HL-60 (cell line): ENCODE measurements around the gene ENG.

Experiments used
- DNase-seq, 2 experiments: peaks; one replicate each; pipeline ENCODE4 v3.0.0-alpha.2; 2010 to 2020; ENCODE audit warnings: low read depth in 1 of 2, low spot score in 1 of 2
- H3K27ac ChIP-seq: fragments of 250-450 bp; sonication (Bioruptor Pico); replicated peaks from 2 replicates; pipeline ENCODE4 v1.5.1; 2020; ENCODE audit warnings: mild to moderate bottlenecking, moderate library complexity
- H3K27me3 ChIP-seq: fragments of 250-450 bp; sonication (Bioruptor Pico); 2 replicates; pipeline ENCODE4 v1.5.1; 2021; ENCODE audit warnings: mild to moderate bottlenecking, moderate library complexity; ENCODE audit not compliant: insufficient read depth, poor library complexity, severe bottlenecking
- H3K4me3 ChIP-seq: replicated peaks from 2 replicates; pipeline ENCODE4 v1.5.1; 2011; ENCODE audit warnings: mild to moderate bottlenecking, control low read depth, low read length; ENCODE audit not compliant: insufficient read depth
- GABPA ChIP-seq: IDR thresholded peaks from 2 replicates; pipeline ENCODE4 v1.6.1; 2012; ENCODE audit warnings: low read depth
- POLR2AphosphoS5 ChIP-seq: IDR thresholded peaks from 2 replicates; pipeline ENCODE4 v1.6.1; 2012; ENCODE audit warnings: low read depth
- SPI1 ChIP-seq: IDR thresholded peaks from 2 replicates; pipeline ENCODE4 v1.6.1; 2012; ENCODE audit warnings: low read depth, mild to moderate bottlenecking, borderline replicate concordance
- TF ChIP-seq, protein P1 (sequence below): IDR thresholded peaks from one replicate; pipeline ENCODE4 v1.5.1; 2011; ENCODE audit warnings: low read length, control low read depth, inconsistent platforms; ENCODE audit not compliant: insufficient read depth
- TF ChIP-seq, protein P2 (sequence below): IDR thresholded peaks from 2 replicates; pipeline ENCODE4 v1.6.1; 2012; ENCODE audit warnings: low read depth; ENCODE audit not compliant: insufficient replicate concordance

Gene ENG

DNA sequence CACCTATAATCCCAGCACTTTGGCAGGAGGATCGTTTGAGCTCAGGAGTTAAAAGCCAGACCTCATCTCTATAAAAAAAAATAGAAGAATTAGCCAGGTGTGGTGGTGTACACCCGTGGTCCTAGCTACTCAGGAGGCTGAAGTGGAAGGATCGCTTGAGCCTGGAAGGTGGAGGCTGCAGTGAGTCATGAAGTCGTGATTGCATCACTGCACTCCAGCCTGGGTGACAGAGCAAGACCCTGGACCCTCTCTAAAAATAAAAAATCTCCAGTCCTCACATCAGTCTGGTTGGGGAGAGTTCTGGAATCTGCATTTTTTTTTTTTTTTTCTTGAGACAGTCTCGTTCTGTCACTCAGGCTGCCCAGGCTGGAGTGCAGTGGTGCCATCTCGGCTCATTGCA, 42.4 kb downstream of the ENG start:
- DNase-seq: no peak
- TF ChIP-seq SPI1 (no peak), POLR2AphosphoS5 (no peak), GABPA (no peak)
- TF ChIP-seq, protein P1, sequence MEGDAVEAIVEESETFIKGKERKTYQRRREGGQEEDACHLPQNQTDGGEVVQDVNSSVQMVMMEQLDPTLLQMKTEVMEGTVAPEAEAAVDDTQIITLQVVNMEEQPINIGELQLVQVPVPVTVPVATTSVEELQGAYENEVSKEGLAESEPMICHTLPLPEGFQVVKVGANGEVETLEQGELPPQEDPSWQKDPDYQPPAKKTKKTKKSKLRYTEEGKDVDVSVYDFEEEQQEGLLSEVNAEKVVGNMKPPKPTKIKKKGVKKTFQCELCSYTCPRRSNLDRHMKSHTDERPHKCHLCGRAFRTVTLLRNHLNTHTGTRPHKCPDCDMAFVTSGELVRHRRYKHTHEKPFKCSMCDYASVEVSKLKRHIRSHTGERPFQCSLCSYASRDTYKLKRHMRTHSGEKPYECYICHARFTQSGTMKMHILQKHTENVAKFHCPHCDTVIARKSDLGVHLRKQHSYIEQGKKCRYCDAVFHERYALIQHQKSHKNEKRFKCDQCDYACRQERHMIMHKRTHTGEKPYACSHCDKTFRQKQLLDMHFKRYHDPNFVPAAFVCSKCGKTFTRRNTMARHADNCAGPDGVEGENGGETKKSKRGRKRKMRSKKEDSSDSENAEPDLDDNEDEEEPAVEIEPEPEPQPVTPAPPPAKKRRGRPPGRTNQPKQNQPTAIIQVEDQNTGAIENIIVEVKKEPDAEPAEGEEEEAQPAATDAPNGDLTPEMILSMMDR: no peak
- TF ChIP-seq, protein P2, sequence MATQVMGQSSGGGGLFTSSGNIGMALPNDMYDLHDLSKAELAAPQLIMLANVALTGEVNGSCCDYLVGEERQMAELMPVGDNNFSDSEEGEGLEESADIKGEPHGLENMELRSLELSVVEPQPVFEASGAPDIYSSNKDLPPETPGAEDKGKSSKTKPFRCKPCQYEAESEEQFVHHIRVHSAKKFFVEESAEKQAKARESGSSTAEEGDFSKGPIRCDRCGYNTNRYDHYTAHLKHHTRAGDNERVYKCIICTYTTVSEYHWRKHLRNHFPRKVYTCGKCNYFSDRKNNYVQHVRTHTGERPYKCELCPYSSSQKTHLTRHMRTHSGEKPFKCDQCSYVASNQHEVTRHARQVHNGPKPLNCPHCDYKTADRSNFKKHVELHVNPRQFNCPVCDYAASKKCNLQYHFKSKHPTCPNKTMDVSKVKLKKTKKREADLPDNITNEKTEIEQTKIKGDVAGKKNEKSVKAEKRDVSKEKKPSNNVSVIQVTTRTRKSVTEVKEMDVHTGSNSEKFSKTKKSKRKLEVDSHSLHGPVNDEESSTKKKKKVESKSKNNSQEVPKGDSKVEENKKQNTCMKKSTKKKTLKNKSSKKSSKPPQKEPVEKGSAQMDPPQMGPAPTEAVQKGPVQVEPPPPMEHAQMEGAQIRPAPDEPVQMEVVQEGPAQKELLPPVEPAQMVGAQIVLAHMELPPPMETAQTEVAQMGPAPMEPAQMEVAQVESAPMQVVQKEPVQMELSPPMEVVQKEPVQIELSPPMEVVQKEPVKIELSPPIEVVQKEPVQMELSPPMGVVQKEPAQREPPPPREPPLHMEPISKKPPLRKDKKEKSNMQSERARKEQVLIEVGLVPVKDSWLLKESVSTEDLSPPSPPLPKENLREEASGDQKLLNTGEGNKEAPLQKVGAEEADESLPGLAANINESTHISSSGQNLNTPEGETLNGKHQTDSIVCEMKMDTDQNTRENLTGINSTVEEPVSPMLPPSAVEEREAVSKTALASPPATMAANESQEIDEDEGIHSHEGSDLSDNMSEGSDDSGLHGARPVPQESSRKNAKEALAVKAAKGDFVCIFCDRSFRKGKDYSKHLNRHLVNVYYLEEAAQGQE: no peak
- Histone ChIP-seq H3K27me3 (no peaks in the 10 kb centered on the region), H3K27ac (no peak overlapping the region), H3K4me3 (no peak overlapping the region)

DNA sequence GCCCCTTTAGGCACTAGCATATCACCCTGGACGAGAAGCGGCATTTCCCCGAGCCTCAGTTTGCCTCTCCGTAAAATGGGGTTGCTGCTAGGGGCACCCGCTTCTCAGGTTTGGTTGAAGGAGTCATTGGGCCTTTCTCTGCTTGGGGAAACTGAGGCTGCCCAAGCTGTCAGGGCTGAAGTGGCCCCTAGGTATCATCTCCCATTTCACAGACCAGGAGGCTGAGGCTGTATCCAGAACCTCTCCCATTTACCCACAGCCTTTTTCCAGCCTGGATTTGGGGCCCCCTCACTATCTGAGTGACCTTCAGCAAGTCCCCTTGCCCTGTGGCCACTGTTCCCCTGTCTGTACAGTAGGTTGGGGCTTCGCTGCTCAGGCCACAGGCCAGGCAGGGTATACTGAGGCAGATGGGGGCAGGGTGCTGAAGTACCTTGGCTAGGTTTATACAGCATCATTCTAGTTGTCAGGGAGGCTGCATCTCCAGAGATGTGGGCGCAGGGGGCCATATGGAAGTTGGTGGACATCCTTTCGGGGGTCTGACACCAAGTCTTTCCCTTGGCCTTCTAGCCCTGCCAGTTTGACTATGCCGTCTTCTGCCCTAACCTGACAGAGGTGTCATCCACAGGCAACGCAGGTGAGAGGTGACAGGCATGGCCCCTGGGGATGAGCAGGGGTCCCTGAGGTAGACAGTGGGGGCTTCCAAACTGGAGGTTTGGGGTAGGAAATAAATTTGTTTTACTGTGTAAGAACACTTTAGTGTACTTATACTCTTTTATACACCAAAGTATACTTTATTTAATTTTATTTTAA, 43.9 kb downstream of the ENG start:
- Histone ChIP-seq H3K27ac (no peak overlapping the region), H3K4me3 (no peak overlapping the region), H3K27me3 (no peaks in the 10 kb centered on the region)
- TF ChIP-seq GABPA (no peak), POLR2AphosphoS5 (no peak), SPI1 (no peak)
- TF ChIP-seq, protein P1: no peak
- TF ChIP-seq, protein P2: no peak
- DNase-seq: no peak

DNA sequence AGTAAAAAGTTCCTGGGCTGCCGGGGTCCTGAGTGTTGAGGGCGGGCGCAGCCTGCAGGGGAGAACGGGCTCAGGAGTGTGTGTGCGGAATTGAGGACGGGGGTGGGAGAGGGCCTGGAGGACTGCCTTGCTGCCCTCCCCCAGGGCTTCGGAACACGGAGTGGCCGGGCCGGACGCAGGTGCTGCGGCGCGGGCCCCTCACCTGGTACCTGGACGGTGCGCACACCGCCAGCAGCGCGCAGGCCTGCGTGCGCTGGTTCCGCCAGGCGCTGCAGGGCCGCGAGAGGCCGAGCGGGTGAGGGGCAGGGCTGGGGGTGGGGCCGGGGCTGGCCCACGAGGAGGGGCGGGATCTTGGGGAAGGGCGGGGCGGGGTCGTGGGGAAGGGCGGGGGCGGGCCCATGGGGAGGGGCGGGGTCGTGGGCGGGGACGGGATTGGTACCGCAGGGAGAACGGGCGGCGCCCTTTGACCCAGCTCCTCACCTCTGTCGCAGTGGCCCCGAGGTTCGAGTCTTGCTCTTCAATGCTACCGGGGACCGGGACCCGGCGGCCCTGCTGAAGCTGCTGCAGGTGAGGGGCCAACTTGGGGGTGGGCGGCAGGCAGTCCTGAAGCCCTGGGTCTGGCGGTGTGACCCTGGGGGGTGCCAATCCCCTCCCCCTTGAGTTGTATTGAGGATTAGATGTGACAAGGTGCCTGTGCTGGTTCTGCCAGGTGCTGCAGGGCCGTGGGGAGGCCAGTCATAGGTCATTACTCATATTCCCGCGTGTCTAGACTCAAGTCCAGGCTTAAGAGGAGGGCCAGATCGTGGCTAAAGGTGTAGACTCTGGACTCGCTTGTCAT, 44.7 kb downstream of the ENG start:
- no peak for DNase-seq
- TF ChIP-seq, protein P1: no peak
- TF ChIP-seq, protein P2: no peak
- no peak for TF ChIP-seq POLR2AphosphoS5
- no peak for TF ChIP-seq SPI1
- TF ChIP-seq GABPA: no peak
- Histone ChIP-seq H3K27me3 (no peaks in the 10 kb centered on the region), H3K27ac (no peak overlapping the region), H3K4me3 (no peak overlapping the region)
